IMR-90 (cell line): ENCODE data around the gene GOLGA1. TPM values are rescaled to one million over a fixed set of nuclear protein-coding genes. Genes with fewer than 3 reads are reported as not detected.

Experiments
- ATAC-seq: fragments of 200-7000 bp; cut with Tn5 transposase; 2 replicates; pipeline ENCODE4 v1.9.1; 2020; ENCODE audit warnings: low read depth, mild to moderate bottlenecking, moderate library complexity
- BruUV-seq: library from RNA; stranded (reverse); fragments of 400-500 nt; replicated peaks from 2 replicates; lab custom pipeline; 2021; lab: Mats Ljungman, UMichigan
- CTCF ChIA-PET: fragments of 300-600 bp; formaldehyde crosslinking; extraction: SDS; loops from one replicate; lab custom pipeline; 2021; ENCODE audit warnings: antibody characterized with exemption; lab: Yijun Ruan, JAX
- POLR2A ChIA-PET: fragments of 300-600 bp; sonication (Branson Sonifier 250); formaldehyde crosslinking; loops from one replicate; lab custom pipeline; 2022; ENCODE audit warnings: antibody characterized with exemption; ENCODE audit not compliant: unreplicated experiment; lab: Charles Lee
- DNase-seq: peaks from one replicate; pipeline ENCODE4 v3.0.0; 2013
- H2AFZ ChIP-seq: replicated peaks from 2 replicates; pipeline ENCODE3; 2013; ENCODE audit warnings: low read length, mild to moderate bottlenecking; ENCODE audit not compliant: poor library complexity
- H2AK5ac ChIP-seq: 2 replicates; pipeline ENCODE4 v1.6.1; 2013; ENCODE audit warnings: low read depth, low read length, inconsistent platforms
- H2AK9ac ChIP-seq: replicated peaks from 2 replicates; pipeline ENCODE3; 2013; ENCODE audit warnings: mild to moderate bottlenecking, low read depth, low read length, moderate library complexity; ENCODE audit not compliant: poor library complexity
- H2BK120ac ChIP-seq: 2 replicates; pipeline ENCODE4 v1.6.1; 2013; ENCODE audit warnings: low read depth, low read length, inconsistent platforms
- H2BK15ac ChIP-seq: 3 replicates; pipeline ENCODE4 v1.6.1; 2013; ENCODE audit warnings: low read depth, low read length, inconsistent platforms
- H2BK20ac ChIP-seq: 2 replicates; pipeline ENCODE4 v1.6.1; 2013; ENCODE audit warnings: low read depth, mild to moderate bottlenecking, inconsistent platforms, low read length, moderate library complexity
- H2BK5ac ChIP-seq: 2 replicates; pipeline ENCODE4 v1.6.1; 2013; ENCODE audit warnings: mild to moderate bottlenecking, low read depth, low read length, inconsistent platforms; ENCODE audit not compliant: poor library complexity, severe bottlenecking
- H3K14ac ChIP-seq: replicated peaks from 2 replicates; pipeline ENCODE4 v1.6.1; 2013; ENCODE audit warnings: low read depth, low read length, inconsistent platforms
- H3K18ac ChIP-seq: 2 replicates; pipeline ENCODE4 v1.6.1; 2013; ENCODE audit warnings: low read depth, low read length, control low read depth
- H3K23ac ChIP-seq: 2 replicates; pipeline ENCODE4 v1.6.1; 2013; ENCODE audit warnings: low read depth, low read length, inconsistent platforms
- H3K27ac ChIP-seq: 2 replicates; pipeline ENCODE4 v1.5.1; 2013; ENCODE audit warnings: mild to moderate bottlenecking, control low read depth, low read length; ENCODE audit not compliant: insufficient read depth
- H3K27me3 ChIP-seq: 2 replicates; pipeline ENCODE4 v1.6.1; 2013; ENCODE audit warnings: low read length; ENCODE audit not compliant: control insufficient read depth, insufficient read depth
- H3K36me3 ChIP-seq: 2 replicates; pipeline ENCODE4 v1.6.1; 2013; ENCODE audit warnings: low read length, mixed read lengths; ENCODE audit not compliant: control insufficient read depth, insufficient read depth
- H3K4ac ChIP-seq: 2 replicates; pipeline ENCODE4 v1.6.1; 2013; ENCODE audit warnings: low read depth, low read length, inconsistent platforms
- H3K4me1 ChIP-seq: 2 replicates; pipeline ENCODE4 v1.6.1; 2013; ENCODE audit warnings: low read length, mixed read lengths; ENCODE audit not compliant: control insufficient read depth, insufficient read depth
- H3K4me2 ChIP-seq: 2 replicates; pipeline ENCODE4 v1.6.1; 2013; ENCODE audit warnings: low read depth, mild to moderate bottlenecking, control low read depth, low read length, moderate library complexity
- H3K4me3 ChIP-seq: 2 replicates; pipeline ENCODE4 v1.5.1; 2013; ENCODE audit warnings: low read depth, mild to moderate bottlenecking, control low read depth, low read length, moderate library complexity; ENCODE audit not compliant: insufficient read depth
- H3K56ac ChIP-seq: 2 replicates; pipeline ENCODE4 v1.6.1; 2013; ENCODE audit warnings: low read length, inconsistent platforms; ENCODE audit not compliant: insufficient read depth; ENCODE audit errors: extremely low read depth
- H3K79me1 ChIP-seq, 2 experiments: 2 replicates each; pipeline ENCODE4 v1.6.1; 2013; ENCODE audit warnings: low read length in 2 of 2, inconsistent platforms in 1 of 2, low read depth in 1 of 2
- H3K9ac ChIP-seq: 2 replicates; pipeline ENCODE4 v1.6.1; 2013; ENCODE audit warnings: low read depth, low read length, control low read depth
- H3K9me1 ChIP-seq: 2 replicates; pipeline ENCODE4 v1.6.1; 2013; ENCODE audit warnings: low read length, inconsistent platforms; ENCODE audit not compliant: insufficient read depth
- H3K9me3 ChIP-seq: 2 replicates; pipeline ENCODE4 v1.6.1; 2013; ENCODE audit warnings: low read length; ENCODE audit not compliant: control insufficient read depth, insufficient read depth
- H4K20me1 ChIP-seq: 2 replicates; pipeline ENCODE4 v1.6.1; 2013; ENCODE audit warnings: low read length, inconsistent platforms; ENCODE audit not compliant: insufficient read depth
- H4K5ac ChIP-seq: 2 replicates; pipeline ENCODE4 v1.6.1; 2013; ENCODE audit warnings: mild to moderate bottlenecking, low read depth, low read length, control low read depth
- H4K8ac ChIP-seq, 2 experiments: 2 replicates each; pipeline ENCODE4 v1.6.1; 2013; ENCODE audit warnings: low read depth in 2 of 2, low read length in 2 of 2, control low read depth in 1 of 2, inconsistent platforms in 1 of 2
- H4K91ac ChIP-seq: 2 replicates; pipeline ENCODE4 v1.6.1; 2013; ENCODE audit warnings: low read depth, low read length, inconsistent platforms; ENCODE audit not compliant: insufficient read depth
- BHLHE40 ChIP-seq: fragments of 150-350 bp; IDR thresholded peaks from 2 replicates; pipeline ENCODE4 v1.6.1; 2016; ENCODE audit warnings: mild to moderate bottlenecking, low read depth, low read length
- CEBPB ChIP-seq: IDR thresholded peaks from 2 replicates; pipeline ENCODE4 v1.6.1; 2012; ENCODE audit warnings: low read depth, low read length, improper control_type of control experiment
- CHD1 ChIP-seq: IDR thresholded peaks from 2 replicates; pipeline ENCODE4 v1.6.1; 2012; ENCODE audit warnings: low read depth, low read length, improper control_type of control experiment
- CTCF ChIP-seq: conservative IDR thresholded peaks from 2 replicates; pipeline ENCODE4 v1.5.1; 2012; ENCODE audit warnings: mild to moderate bottlenecking, low read depth, low read length, improper control_type of control experiment
- ELK1 ChIP-seq: fragments of 150-350 bp; IDR thresholded peaks from 2 replicates; pipeline ENCODE4 v1.6.1; 2016; ENCODE audit warnings: low read depth, mild to moderate bottlenecking, low read length, moderate library complexity, borderline replicate concordance
- FOS ChIP-seq: fragments of 150-350 bp; IDR thresholded peaks from 2 replicates; pipeline ENCODE4 v1.6.1; 2016; ENCODE audit warnings: low read depth, low read length
- MAFK ChIP-seq: IDR thresholded peaks from 2 replicates; pipeline ENCODE4 v1.6.1; 2012; ENCODE audit warnings: low read depth, low read length, improper control_type of control experiment
- MAZ ChIP-seq: IDR thresholded peaks from 2 replicates; pipeline ENCODE4 v1.6.1; 2012; ENCODE audit warnings: low read depth, mild to moderate bottlenecking, low read length, improper control_type of control experiment, moderate library complexity, borderline replicate concordance
- MXI1 ChIP-seq: IDR thresholded peaks from 2 replicates; pipeline ENCODE4 v1.6.1; 2012; ENCODE audit warnings: low read depth, mild to moderate bottlenecking, low read length, moderate library complexity, borderline replicate concordance
- NFE2L2 ChIP-seq: fragments of 150-350 bp; IDR thresholded peaks from 2 replicates; pipeline ENCODE4 v1.6.1; 2016; ENCODE audit warnings: low read depth, mild to moderate bottlenecking, low read length
- POLR2A ChIP-seq: IDR thresholded peaks from 2 replicates; pipeline ENCODE4 v1.6.1; 2012; ENCODE audit warnings: mild to moderate bottlenecking, low read depth, low read length
- RAD21 ChIP-seq: IDR thresholded peaks from 2 replicates; pipeline ENCODE4 v1.6.1; 2012; ENCODE audit warnings: low read length, improper control_type of control experiment
- RCOR1 ChIP-seq: IDR thresholded peaks from 2 replicates; pipeline ENCODE4 v1.6.1; 2012; ENCODE audit warnings: mild to moderate bottlenecking, low read length, improper control_type of control experiment; ENCODE audit not compliant: insufficient replicate concordance
- RFX5 ChIP-seq: IDR thresholded peaks from 2 replicates; pipeline ENCODE4 v1.8.0; 2012; ENCODE audit warnings: low read depth, mild to moderate bottlenecking, low read length, moderate library complexity
- SMC3 ChIP-seq: fragments of 150-350 bp; IDR thresholded peaks from 2 replicates; pipeline ENCODE4 v1.6.1; 2016; ENCODE audit warnings: low read depth, mild to moderate bottlenecking, antibody characterized with exemption, low read length, moderate library complexity
- WGBS, 2 experiments: methylation state at CpG; one replicate each; pipeline versions ENCODE4 v1.1.5 to v1.1.7; 2013; ENCODE audit warnings: missing lambda C conversion rate in 2 of 2; ENCODE audit not compliant: insufficient read length in 1 of 2; ENCODE audit errors: extremely low coverage in 2 of 2; 5-methylcytosine and 5-hydroxymethylcytosine counted together
- dilution Hi-C: fragments of 300-500 bp; cut with HindIII; formaldehyde crosslinking; loops from one replicate; pipeline ENCODE4 v1.14.3; 2018; ENCODE audit warnings: low sequenced_read_pairs; ENCODE audit not compliant: unreplicated experiment
- in situ Hi-C: fragments of 300-500 bp; cut with MboI; formaldehyde crosslinking; loops from 3 replicates; pipeline ENCODE4 v1.14.3; 2019; ENCODE audit warnings: low sequenced_read_pairs, inconsistent platforms, mixed read lengths
- intact Hi-C: fragments of 100-400 bp; cut with micrococcal nuclease; formaldehyde crosslinking; loops from 2 replicates; pipeline ENCODE4 v1.10.0; 2022
- polyA plus RNA-seq, 3 experiments: library from polyadenylated mRNA; depleted of rRNA; stranded (reverse); fragments of >200 nt; gene quantifications; 2 replicates each; pipeline ENCODE4 v1.2.3, GENCODE V29; 2012; ENCODE audit warnings: low replicate concordance in 1 of 3
- total RNA-seq: library from RNA; depleted of rRNA; stranded (reverse); fragments of >200 nt; gene quantifications from 2 replicates; pipeline ENCODE4 v1.2.3, GENCODE V29; 2012
- TF ChIP-seq, protein P1 (sequence below): fragments of 150-350 bp; IDR thresholded peaks from 2 replicates; pipeline ENCODE4 v1.6.1; 2017; ENCODE audit warnings: mild to moderate bottlenecking, antibody characterized with exemption, low read length, low read depth

GOLGA1 gene
- total and polyA plus RNA-seq, 2 of the 4 experiments (the other 2 are of a cell fraction), result 10.6 to 12.7 TPM

DNA sequence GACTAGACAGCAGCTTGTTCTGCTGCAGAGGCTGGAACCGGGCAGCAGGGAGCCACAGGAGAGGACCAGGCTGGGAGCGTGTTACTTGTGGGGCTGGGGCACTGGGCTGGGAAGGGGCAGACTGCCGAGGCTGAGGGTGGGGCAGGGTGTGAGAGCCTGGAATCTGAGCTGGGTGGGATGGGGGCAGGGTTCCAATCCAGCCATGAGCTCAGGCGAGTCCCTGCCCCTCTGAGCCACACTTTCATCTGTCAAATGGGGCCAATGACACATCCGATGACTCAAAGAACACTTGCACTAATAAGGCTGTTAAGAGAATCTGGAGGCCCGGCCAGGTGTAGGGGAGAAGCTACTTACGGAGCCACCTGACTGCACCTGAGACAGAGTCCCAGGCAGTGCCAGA is 106.3 kb downstream of the GOLGA1 start:
- Histone ChIP-seq H4K8ac (peak overlapping the region in 1 of 2 experiments; percentile 38; a peak in 1 of 4 replicates), H2BK20ac (0 out of 2 replicates have a peak overlapping the region, but pooled peaks have one; percentile 14), H2BK5ac (no peak overlapping the region), H3K9me3 (no peaks in the 10 kb centered on the region), H3K27me3 (no peaks in the 10 kb centered on the region), H2BK120ac (peak overlapping the region; percentile 67), H3K4me2 (no peak overlapping the region), H2AK5ac (peak overlapping the region; percentile 76), H4K91ac (no peak overlapping the region; the same call in 1 of the 2 replicates), H3K4me1 (peaks cover 22% of the 10 kb centered on the region), H3K79me1 (no peaks in the 10 kb centered on the region), H3K9me1 (peaks cover 4% of the 10 kb centered on the region; the same call in 1 of the 2 replicates), H4K5ac (peak overlapping the region; percentile 25; the same call in 1 of the 2 replicates), H3K4ac (peak overlapping the region; percentile 78), H3K36me3 (no peaks in the 10 kb centered on the region), H2AFZ (peak overlapping the region; percentile 40), H4K20me1 (no peaks in the 10 kb centered on the region; the same call in 1 of the 2 replicates), H3K18ac (peak overlapping the region; percentile 24; the same call in 1 of the 2 replicates), H3K9ac (no peak overlapping the region), H2AK9ac (peak overlapping the region; percentile 33), H3K4me3 (no peak overlapping the region), H3K56ac (no peak overlapping the region), H3K27ac (no peak overlapping the region), H3K14ac (no peak overlapping the region; the same call in 1 of the 2 replicates), H2BK15ac (peak overlapping the region; percentile 53; the same call in 1 of the 3 replicates), H3K23ac (no peak overlapping the region)
- in situ Hi-C loops, result no loop called here
- POLR2A ChIA-PET, result no interaction called here
- ATAC-seq, result peak; percentile 9; the same call in 1 of the 2 replicates
- dilution Hi-C loops, result no loop called here
- no TSS peak for BruUV-seq
- 62% methylated on average over 3 of the region's 7 CpGs; no CpG with 5 or more reads in 1 of the 2 experiments for WGBS, 2 experiments
- intact Hi-C loops, result no loop called here
- peak; percentile 67 for DNase-seq
- CTCF ChIA-PET, result interaction anchor here (1.0 kb wide), 1 partner anchor 18 kb away, joined by 4 read pairs; no protein-coding TSS in a partner anchor
- TF ChIP-seq CEBPB (no peak), MAZ (no peak), BHLHE40 (no peak), RAD21 (no peak), MAFK (no peak), RCOR1 (no peak), RFX5 (no peak), POLR2A (no peak), MXI1 (no peak), SMC3 (no peak), NFE2L2 (no peak), CHD1 (no peak), ELK1 (no peak), CTCF (no peak), FOS (no peak; the same call in 1 of the 2 replicates)
- TF ChIP-seq, protein P1, sequence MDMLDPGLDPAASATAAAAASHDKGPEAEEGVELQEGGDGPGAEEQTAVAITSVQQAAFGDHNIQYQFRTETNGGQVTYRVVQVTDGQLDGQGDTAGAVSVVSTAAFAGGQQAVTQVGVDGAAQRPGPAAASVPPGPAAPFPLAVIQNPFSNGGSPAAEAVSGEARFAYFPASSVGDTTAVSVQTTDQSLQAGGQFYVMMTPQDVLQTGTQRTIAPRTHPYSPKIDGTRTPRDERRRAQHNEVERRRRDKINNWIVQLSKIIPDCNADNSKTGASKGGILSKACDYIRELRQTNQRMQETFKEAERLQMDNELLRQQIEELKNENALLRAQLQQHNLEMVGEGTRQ, result no peak
